ENCODE data around the gene SERTAD1. TPM values are rescaled to one million over a fixed set of nuclear protein-coding genes. Genes with fewer than 3 reads are reported as not detected.

Gene SERTAD1
- total and polyA plus RNA-seq, 2 of the 8 experiments (the other 6 are each of a cell fraction or from before 2014, with no cell fraction given), result 5.4 to 6.6 TPM

Small RNA genes within 50 kb of the gene (small RNA-seq; reads per million reads assigned to genes)
- gene RF00017 (ENCODE audit: insufficient read depth), result not detected

Other genes starting within 250 kb of the SERTAD1 start
- 15.9 and 18.3 TPM in 2 replicates for gene MAP3K10, start 234.6 kb downstream of the SERTAD1 start, total RNA-seq (2021; fragmentation: NEBNext Ultra II Directional; extraction: Animal tissue kit (Norgen Biotek cat#: 25700))
- gene MAP3K10, start 234.6 kb downstream of the SERTAD1 start, polyA plus RNA-seq (2011; rRNA removed), result 4.9 and 9.2 TPM in 2 replicates
- not detected in 2 replicates for gene TTC9B, start 207.6 kb downstream of the SERTAD1 start, total RNA-seq (2021; fragmentation: NEBNext Ultra II Directional; extraction: Animal tissue kit (Norgen Biotek cat#: 25700))
- 0.24 and 0.26 TPM in 2 replicates for gene TTC9B, start 207.6 kb downstream of the SERTAD1 start, polyA plus RNA-seq (2011; rRNA removed)
- 0.63 and 1.9 TPM in 2 replicates for gene CCNP, start 199.3 kb downstream of the SERTAD1 start, total RNA-seq (2021; fragmentation: NEBNext Ultra II Directional; extraction: Animal tissue kit (Norgen Biotek cat#: 25700))
- 2.1 and 4.6 TPM in 2 replicates for gene CCNP, start 199.3 kb downstream of the SERTAD1 start, polyA plus RNA-seq (2011; rRNA removed)
- gene AKT2, start 140.6 kb downstream of the SERTAD1 start, total RNA-seq (2021; fragmentation: NEBNext Ultra II Directional; extraction: Animal tissue kit (Norgen Biotek cat#: 25700)), result 137 and 151 TPM in 2 replicates
- gene AKT2, start 140.6 kb downstream of the SERTAD1 start, polyA plus RNA-seq (2011; rRNA removed), result 183 and 252 TPM in 2 replicates
- 16.5 and 17.8 TPM in 2 replicates for gene C19orf47, start 77.6 kb downstream of the SERTAD1 start, total RNA-seq (2021; fragmentation: NEBNext Ultra II Directional; extraction: Animal tissue kit (Norgen Biotek cat#: 25700))
- gene C19orf47, start 77.6 kb downstream of the SERTAD1 start, polyA plus RNA-seq (2011; rRNA removed), result 27.3 and 32.8 TPM in 2 replicates
- gene PLD3, start 77.3 kb downstream of the SERTAD1 start, total RNA-seq (2021; fragmentation: NEBNext Ultra II Directional; extraction: Animal tissue kit (Norgen Biotek cat#: 25700)), result 180 and 189 TPM in 2 replicates
- 543 and 635 TPM in 2 replicates for gene PLD3, start 77.3 kb downstream of the SERTAD1 start, polyA plus RNA-seq (2011; rRNA removed)
- 0.15 and 0.29 TPM in 2 replicates for gene HIPK4, start 35.8 kb downstream of the SERTAD1 start, total RNA-seq (2021; fragmentation: NEBNext Ultra II Directional; extraction: Animal tissue kit (Norgen Biotek cat#: 25700))
- 0.57 and 0.88 TPM in 2 replicates for gene HIPK4, start 35.8 kb downstream of the SERTAD1 start, polyA plus RNA-seq (2011; rRNA removed)
- 5.8 and 6.0 TPM in 2 replicates for gene PRX, start 12.6 kb downstream of the SERTAD1 start, total RNA-seq (2021; fragmentation: NEBNext Ultra II Directional; extraction: Animal tissue kit (Norgen Biotek cat#: 25700))
- 2.8 and 3.8 TPM in 2 replicates for gene PRX, start 12.6 kb downstream of the SERTAD1 start, polyA plus RNA-seq (2011; rRNA removed)
- 32.1 and 33.4 TPM in 2 replicates for gene SERTAD3, start 18.3 kb upstream of the SERTAD1 start, total RNA-seq (2021; fragmentation: NEBNext Ultra II Directional; extraction: Animal tissue kit (Norgen Biotek cat#: 25700))
- 15.1 and 23.5 TPM in 2 replicates for gene SERTAD3, start 18.3 kb upstream of the SERTAD1 start, polyA plus RNA-seq (2011; rRNA removed)
- 28.7 and 32.3 TPM in 2 replicates for gene BLVRB, start 39.8 kb upstream of the SERTAD1 start, total RNA-seq (2021; fragmentation: NEBNext Ultra II Directional; extraction: Animal tissue kit (Norgen Biotek cat#: 25700))
- 182 and 196 TPM in 2 replicates for gene BLVRB, start 39.8 kb upstream of the SERTAD1 start, polyA plus RNA-seq (2011; rRNA removed)
- 1.9 and 3.4 TPM in 2 replicates for gene SPTBN4, start 41.0 kb upstream of the SERTAD1 start, total RNA-seq (2021; fragmentation: NEBNext Ultra II Directional; extraction: Animal tissue kit (Norgen Biotek cat#: 25700))
- 3.0 and 4.7 TPM in 2 replicates for gene SPTBN4, start 41.0 kb upstream of the SERTAD1 start, polyA plus RNA-seq (2011; rRNA removed)
- 72.8 and 74.6 TPM in 2 replicates for gene SHKBP1, start 150.9 kb upstream of the SERTAD1 start, total RNA-seq (2021; fragmentation: NEBNext Ultra II Directional; extraction: Animal tissue kit (Norgen Biotek cat#: 25700))
- 98.8 and 158 TPM in 2 replicates for gene SHKBP1, start 150.9 kb upstream of the SERTAD1 start, polyA plus RNA-seq (2011; rRNA removed)
- 75.3 and 77.1 TPM in 2 replicates for gene LTBP4, start 175.4 kb upstream of the SERTAD1 start, total RNA-seq (2021; fragmentation: NEBNext Ultra II Directional; extraction: Animal tissue kit (Norgen Biotek cat#: 25700))
- gene LTBP4, start 175.4 kb upstream of the SERTAD1 start, polyA plus RNA-seq (2011; rRNA removed), result 54.5 and 111 TPM in 2 replicates